Fibroblast of villous mesenchyme (primary cell): ENCODE measurements around the gene CITED2. TPM values are rescaled to one million over a fixed set of nuclear protein-coding genes. Genes with fewer than 3 reads are reported as not detected.

Experiments
- DNase-seq: peaks from one replicate; pipeline ENCODE4 v3.0.0-alpha.2; 2010; ENCODE audit warnings: low read depth
- H3K4me3 ChIP-seq: 2 replicates; pipeline ENCODE4 v1.5.1; 2011; ENCODE audit warnings: low read depth, mild to moderate bottlenecking, low read length
- total RNA-seq: library from RNA; depleted of rRNA; stranded (reverse); fragments of >200 nt; gene quantifications from 2 replicates; pipeline ENCODE4 v1.2.3, GENCODE V29; 2012
- TF ChIP-seq, protein P1 (sequence below): IDR thresholded peaks from 2 replicates; pipeline ENCODE4 v1.5.1; 2012; ENCODE audit warnings: low read depth, mild to moderate bottlenecking, low read length; ENCODE audit not compliant: insufficient read depth

CITED2 gene
- total RNA-seq, 1 donor, result 793 TPM

DNA sequence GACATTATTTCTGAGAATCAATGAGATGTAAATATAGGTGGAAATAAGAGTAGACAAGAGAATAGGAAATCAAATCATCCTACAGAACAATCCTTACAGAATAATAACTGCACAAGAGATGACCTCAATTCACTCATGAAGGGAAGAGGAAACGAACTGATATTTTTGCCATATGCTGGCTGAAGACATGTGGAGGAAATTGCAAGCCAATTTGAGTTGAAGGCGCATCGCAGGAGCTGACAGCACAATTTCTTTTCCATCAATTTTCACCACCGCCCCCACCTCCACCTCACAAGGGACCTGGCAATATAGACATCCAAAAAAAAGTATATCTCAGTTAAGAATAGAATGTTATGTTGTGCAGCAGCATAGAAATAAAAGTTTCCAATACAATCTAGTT is 20.3 kb downstream of the CITED2 start:
- no peak for DNase-seq
- no peak overlapping the region for H3K4me3 ChIP-seq
- TF ChIP-seq, protein P1, sequence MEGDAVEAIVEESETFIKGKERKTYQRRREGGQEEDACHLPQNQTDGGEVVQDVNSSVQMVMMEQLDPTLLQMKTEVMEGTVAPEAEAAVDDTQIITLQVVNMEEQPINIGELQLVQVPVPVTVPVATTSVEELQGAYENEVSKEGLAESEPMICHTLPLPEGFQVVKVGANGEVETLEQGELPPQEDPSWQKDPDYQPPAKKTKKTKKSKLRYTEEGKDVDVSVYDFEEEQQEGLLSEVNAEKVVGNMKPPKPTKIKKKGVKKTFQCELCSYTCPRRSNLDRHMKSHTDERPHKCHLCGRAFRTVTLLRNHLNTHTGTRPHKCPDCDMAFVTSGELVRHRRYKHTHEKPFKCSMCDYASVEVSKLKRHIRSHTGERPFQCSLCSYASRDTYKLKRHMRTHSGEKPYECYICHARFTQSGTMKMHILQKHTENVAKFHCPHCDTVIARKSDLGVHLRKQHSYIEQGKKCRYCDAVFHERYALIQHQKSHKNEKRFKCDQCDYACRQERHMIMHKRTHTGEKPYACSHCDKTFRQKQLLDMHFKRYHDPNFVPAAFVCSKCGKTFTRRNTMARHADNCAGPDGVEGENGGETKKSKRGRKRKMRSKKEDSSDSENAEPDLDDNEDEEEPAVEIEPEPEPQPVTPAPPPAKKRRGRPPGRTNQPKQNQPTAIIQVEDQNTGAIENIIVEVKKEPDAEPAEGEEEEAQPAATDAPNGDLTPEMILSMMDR, result no peak

DNA sequence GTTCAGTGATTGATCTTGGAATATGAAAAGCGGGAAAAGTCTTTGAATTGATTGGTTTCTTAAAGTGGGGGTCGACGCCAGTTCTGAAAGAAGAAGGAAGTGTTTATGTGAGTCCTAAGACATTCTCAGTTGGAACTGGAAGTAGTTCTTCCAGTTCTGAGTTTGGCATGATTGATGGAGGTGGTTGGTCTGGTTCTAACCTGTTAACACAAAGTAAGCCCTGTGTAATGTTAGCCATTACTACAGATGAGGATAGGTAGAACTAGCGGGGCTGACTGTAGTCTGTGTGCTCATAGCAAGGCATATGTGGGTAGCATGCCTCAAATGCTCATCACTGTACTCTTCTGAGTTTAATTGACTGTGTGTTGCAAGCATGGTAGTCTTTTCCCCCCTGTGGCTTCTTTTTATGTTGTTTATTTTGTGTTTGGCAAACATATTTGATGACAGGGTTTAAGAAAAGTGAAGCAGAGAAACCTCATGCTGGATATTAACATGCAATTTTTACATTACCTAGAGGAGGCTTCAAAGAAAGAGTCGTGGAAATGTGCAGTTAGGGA is 24.9 kb downstream of the CITED2 start:
- peak; percentile 26 for DNase-seq
- TF ChIP-seq, protein P1, result no peak
- no peak overlapping the region for H3K4me3 ChIP-seq

DNA sequence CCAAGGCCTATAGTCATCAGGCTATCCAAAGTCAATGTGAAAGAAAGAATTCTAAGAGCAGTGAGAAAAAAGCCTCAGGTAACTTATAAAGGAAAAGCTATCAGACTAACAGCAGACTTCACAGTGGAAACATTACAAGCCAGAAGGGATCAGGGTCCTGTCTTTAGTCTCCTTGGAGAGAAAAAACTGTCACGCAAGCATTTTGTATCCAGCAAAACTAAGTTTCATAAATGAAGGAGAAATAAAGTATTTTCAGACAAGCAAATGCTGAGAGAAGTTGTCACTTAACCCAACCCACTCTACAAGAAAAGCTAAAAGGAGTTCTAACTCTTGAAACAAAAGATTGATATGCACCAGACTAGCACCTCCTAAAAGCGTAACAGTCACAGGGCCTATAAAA is 28.1 kb downstream of the CITED2 start:
- DNase-seq, result no peak
- H3K4me3 ChIP-seq, result no peak overlapping the region
- TF ChIP-seq, protein P1, result no peak

DNA sequence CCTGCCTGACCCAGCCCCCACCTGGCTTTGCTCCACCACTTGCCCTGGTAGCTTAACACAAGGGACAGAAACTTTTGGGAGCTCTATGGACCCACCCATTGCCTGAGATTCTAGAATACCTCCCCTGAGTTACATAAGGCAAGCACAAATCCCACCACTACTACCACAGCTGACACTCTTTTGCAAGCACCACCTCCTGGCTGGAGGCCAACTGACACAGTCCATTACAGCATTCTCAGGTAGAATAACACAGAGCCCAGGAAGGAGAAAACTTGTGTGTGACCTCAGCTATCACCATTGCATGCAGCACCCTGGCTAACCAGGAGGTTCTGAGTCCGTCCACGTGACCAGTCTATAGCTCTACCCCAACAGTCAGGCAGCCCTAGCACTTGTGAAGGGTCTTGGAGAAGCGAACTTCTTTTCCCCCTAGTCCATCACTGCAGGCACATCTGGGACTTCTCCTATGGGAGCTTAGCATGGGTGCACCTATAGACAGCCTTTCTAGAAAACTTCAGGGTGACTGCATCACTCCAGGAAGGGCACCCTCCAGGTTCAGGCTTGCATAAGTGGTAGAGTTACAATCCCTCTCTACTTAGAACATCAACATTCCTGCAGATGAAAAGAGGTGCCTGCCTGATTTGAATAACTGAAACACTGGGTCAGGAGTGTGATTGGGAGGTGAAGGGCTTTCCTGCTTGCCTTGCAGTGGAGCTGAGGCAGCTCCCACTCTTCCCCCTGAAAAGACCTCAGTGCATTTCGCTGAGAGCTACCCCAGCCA is 30.1 kb downstream of the CITED2 start:
- TF ChIP-seq, protein P1, result no peak

DNA sequence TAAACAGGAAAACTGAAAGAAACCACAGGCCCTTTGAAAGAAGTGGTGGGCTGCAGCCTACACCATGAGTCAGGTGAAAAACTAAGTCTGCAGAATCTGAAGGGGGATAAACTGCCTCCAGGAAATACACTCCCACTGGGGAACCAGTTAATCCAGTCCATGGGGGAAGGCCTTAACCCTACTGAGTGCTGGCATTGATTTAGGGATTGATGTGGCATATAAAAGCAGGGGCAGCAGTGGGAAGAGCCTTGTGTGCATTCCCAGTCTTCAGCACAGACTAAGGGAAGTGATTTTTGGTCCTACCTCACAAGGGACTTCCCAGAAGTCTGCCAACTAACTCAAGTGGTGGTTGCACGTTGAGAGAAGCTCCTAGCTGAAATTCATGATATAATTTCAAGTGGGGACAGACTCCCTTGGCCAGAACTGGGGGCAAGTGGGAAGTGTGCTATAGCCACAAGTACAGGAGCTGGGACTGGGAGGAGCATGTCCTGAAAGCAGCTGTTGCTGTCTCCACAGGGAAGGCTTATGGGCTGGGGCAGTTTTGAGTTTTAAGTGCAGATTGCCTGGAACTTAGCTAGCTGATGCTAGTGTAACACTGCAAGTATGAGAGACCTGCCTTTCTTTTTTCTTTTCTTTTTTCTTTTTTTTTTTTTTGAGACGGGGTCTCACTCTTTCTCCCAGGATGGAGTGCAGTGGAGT is 31.2 kb downstream of the CITED2 start:
- TF ChIP-seq, protein P1, result no peak
- no peak for DNase-seq
- H3K4me3 ChIP-seq, result no peak overlapping the region

More for the DNA sequence above, 30.1 kb downstream of the CITED2 start:
- no peak for DNase-seq
- no peak overlapping the region for H3K4me3 ChIP-seq

DNA sequence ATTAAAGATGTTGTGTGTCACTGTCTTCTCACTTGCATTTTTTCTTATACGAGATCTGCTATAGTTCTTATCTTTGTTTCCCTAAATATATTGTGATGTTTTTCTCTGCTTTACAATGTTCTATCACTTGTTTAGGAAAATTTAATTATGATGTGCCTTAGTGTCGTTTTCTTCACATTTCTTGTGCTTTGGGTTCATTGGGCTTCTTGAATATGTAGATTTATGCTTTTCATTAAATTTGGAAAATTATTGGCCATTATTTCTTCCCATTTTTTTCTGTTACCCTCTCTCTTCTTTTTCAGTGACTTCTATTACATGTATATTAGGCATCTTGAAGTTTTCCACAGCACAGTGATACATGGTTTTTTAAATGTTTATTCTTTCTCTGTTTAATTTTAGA is 33.4 kb downstream of the CITED2 start:
- DNase-seq, result no peak
- no peak overlapping the region for H3K4me3 ChIP-seq
- TF ChIP-seq, protein P1, result no peak
